ENCODE results near the gene ASB3.

DNA sequence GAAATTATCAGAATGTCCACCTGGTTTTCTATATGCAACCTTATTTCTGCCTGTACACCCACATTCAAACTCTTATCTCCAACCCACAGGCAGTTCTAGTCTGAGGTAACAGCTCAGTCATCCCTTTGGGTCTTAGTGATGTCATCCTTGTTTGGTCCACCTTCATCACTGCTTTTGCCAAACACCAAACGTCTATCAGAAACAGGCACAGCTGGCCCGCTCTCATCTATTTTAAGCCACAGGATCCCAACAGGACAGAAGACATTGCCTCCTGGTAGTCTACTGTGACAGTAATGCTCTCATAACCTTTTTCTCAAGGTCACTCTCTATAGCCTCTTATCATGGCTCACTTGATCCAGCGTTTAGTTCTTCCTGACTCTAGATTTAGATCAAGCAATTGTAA, 118.1 kb downstream of the ASB3 start:
- TF ChIP-seq, protein P1, sequence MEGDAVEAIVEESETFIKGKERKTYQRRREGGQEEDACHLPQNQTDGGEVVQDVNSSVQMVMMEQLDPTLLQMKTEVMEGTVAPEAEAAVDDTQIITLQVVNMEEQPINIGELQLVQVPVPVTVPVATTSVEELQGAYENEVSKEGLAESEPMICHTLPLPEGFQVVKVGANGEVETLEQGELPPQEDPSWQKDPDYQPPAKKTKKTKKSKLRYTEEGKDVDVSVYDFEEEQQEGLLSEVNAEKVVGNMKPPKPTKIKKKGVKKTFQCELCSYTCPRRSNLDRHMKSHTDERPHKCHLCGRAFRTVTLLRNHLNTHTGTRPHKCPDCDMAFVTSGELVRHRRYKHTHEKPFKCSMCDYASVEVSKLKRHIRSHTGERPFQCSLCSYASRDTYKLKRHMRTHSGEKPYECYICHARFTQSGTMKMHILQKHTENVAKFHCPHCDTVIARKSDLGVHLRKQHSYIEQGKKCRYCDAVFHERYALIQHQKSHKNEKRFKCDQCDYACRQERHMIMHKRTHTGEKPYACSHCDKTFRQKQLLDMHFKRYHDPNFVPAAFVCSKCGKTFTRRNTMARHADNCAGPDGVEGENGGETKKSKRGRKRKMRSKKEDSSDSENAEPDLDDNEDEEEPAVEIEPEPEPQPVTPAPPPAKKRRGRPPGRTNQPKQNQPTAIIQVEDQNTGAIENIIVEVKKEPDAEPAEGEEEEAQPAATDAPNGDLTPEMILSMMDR (IDR thresholded peaks at IDR 0.05): no peak
- TF ChIP-seq POLR2AphosphoS5 (IDR thresholded peaks at IDR 0.05; ENCODE audit: low read depth, low read length): no peak
- TF ChIP-seq, protein P2, sequence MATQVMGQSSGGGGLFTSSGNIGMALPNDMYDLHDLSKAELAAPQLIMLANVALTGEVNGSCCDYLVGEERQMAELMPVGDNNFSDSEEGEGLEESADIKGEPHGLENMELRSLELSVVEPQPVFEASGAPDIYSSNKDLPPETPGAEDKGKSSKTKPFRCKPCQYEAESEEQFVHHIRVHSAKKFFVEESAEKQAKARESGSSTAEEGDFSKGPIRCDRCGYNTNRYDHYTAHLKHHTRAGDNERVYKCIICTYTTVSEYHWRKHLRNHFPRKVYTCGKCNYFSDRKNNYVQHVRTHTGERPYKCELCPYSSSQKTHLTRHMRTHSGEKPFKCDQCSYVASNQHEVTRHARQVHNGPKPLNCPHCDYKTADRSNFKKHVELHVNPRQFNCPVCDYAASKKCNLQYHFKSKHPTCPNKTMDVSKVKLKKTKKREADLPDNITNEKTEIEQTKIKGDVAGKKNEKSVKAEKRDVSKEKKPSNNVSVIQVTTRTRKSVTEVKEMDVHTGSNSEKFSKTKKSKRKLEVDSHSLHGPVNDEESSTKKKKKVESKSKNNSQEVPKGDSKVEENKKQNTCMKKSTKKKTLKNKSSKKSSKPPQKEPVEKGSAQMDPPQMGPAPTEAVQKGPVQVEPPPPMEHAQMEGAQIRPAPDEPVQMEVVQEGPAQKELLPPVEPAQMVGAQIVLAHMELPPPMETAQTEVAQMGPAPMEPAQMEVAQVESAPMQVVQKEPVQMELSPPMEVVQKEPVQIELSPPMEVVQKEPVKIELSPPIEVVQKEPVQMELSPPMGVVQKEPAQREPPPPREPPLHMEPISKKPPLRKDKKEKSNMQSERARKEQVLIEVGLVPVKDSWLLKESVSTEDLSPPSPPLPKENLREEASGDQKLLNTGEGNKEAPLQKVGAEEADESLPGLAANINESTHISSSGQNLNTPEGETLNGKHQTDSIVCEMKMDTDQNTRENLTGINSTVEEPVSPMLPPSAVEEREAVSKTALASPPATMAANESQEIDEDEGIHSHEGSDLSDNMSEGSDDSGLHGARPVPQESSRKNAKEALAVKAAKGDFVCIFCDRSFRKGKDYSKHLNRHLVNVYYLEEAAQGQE (IDR thresholded peaks at IDR 0.05; ENCODE audit: insufficient read depth in 1 of 2, low read depth in 2 of 2, low read length in 1 of 2): no peak

Measured in Panc1 (cell line).